GM19324 (cell line): Measurements from ENCODE around the gene ALPL.

Source experiments
- ATAC-seq: cut with Tn5 transposase; IDR thresholded peaks from one replicate; pipeline ENCODE4 v1.9.1; 2021; ENCODE audit warnings: mild to moderate bottlenecking, moderate library complexity; ENCODE audit not compliant: unreplicated experiment, low FRiP score

ALPL gene

DNA sequence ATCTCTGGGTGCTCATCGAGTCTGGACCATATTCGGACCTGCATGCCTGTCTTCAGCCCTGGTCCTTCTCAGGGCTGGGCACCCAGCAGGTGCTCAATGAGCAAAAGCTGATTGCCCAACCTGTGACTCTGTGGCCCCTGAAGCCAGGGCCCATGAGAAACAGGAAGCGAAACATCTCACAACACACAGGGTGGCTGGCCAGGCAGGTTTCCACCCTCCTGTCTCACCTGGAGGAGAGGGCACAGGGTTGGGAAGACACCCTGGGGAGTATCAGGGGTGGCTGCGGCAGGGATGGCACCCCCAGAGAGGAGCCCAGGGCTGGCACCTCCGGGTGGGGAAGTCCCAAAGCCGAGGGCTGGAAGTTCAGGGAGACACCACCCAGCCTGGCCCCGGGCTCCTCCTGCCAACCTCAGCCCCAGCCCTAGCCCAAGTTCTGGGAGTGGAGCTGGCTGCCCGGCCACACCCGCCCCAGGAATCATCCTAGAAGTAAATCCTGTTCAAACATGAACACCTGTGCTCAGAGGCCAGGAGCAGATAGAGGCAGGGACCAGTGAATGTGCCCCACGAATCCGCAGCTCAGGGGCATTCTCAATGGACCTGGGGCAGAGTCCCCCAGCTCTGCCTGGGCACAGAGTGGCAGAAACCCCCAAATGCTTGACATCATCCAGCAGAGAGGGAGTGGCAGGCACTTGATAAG lies 105.3 kb downstream of the ALPL start:
- ATAC-seq: no peak

DNA sequence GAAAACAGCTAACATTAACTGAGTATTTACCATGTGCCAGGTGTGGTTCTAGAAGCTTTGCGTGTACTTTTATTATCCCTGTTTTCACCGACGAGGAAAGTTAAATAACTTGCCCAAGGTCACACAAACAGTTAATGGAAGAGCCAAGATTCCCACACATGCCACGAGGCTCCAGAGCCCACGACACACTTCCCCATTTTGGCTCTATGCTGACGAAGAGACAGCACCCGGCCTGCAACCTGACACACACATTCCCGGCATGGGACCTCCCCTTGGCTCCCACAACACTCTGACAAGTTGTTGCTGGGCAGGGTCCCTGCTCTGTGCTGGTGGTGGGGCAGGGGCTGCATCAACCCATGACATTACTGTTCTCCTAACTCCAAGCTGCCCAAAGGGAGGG lies 107.1 kb downstream of the ALPL start:
- no peak for ATAC-seq

DNA sequence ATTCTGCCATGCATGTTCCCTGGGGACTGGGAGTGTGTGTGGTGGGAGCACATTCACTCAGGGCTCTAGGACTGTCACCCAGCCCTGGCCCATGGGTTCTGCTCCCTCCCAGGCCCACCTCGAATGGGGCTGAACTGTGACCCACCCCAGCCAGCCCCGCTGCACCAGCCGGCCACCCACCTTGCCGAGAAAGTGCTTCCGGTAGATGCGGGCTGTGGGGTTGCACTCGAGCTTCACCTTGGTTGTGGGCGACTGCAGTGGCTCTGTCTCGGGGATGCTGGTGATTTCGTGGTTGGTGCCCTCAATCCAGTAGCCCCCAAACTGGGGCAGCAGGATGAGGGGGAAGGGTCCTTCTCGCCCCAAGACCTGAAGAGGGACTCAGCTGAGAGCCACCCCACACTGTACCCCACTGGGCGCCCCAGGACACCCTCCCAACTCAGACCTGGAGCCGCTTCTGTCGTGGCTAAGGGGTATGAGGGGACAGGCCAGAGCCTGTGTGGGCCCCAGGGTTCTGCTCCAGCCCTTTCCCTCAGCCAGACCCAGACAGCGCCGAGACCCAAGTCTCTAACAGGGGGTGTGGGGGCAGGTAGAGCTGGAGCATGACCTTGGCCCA lies 108.0 kb downstream of the ALPL start:
- ATAC-seq: no peak

DNA sequence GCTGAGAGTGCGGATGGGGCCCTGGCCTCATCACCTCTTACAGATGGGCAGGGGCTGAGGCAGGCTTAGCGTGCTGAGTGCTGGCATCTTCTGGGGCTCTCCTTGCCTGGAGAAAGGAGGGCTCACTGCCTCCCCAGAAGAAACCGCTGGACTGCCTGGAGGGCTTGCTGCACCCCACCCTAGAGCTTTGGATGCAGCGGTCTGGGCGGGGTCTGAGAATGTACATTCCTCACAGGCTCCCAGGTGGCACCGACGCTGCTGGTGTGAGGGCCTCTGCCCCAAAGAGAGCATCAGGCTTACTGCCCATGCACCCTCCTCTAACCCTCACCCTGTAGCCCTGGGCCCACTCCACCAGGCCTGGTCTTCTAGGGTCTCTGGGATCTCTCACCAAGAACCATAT lies 108.8 kb downstream of the ALPL start:
- ATAC-seq: no peak

DNA sequence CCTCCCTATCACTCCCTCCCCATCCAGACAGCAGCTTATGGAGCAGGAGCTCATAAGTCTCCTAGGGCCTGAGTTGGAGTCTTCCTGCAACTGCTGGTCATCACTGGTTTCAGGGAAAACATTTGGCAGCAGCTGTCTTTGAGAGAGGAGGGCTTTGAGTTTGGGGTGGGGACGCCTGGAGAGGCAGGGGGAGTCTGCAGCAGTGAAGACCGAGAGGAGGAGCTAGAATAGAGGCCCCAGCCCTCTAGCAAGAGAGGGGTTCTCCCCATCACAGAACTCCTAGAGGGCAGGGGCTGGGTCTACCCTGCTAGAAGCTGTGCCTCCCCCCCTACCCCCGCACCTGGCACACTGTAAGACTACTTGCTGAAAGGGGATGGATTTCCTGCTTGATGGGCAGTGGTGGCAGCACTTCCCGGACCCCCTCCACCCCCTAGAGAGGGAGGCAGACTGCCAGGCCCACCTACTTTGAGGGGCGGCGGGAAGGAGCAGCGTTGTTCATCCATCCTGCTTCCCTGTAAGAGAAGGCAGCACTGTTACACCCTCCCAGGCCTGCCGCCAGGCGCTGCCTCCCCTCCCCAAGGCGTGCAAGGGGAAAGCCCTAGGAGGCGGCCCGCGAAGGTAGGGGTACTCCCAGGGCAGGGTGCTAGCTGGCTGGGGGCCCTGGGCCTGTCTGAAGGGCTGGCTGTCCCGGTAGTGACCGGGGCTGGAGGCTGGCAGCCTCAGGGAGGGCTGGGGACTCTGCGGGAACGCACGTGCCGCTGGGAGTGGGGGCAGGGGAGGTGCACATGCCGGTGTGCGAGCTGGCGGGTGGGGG lies 109.5 kb downstream of the ALPL start:
- ATAC-seq: no peak

DNA sequence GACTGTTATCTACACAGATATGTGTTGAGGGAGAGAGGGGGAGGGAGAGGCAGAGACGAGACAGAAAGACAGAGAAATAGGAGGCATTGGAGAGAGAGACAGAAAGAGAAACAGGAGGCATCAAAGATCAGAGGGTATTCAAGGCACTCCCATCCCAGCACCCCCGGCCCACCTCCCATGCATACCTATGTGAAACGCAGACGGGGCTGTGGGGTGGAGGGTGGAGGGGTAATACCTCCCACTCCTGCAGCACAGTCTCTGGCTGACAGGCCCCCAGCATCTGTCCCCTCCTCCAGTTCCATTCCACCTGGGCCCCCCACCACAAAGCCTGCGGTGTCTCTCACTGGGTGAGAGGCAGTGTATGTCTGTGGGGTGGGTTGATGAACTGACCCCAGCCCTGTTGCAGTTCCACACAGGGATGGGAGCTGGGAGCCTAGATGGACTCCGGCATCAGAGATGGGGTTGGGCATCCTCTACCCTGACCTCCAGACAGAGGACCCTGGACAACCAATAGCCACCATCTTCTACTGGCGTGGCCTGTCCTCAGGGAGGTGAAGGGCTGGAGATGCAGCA lies 110.2 kb downstream of the ALPL start:
- ATAC-seq: no peak

DNA sequence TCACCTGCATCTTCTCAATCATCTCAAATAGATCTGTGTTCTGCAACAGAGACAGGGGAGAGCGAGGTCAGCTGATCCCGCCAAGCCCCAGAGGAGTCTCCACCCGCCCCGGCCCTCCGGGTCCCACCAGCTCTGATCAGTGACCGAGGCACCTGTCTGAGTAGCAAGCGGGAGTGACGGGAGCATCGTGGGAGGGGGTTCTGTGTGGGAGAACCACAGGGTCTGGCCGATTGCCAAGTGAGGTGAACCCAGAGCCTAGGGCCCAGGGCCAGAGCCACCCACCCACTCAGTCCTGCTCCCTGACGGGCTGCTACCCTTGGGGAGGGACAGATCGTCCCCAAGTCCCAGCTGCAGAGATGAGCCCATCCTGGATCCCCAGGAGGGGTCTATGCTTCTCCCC lies 110.8 kb downstream of the ALPL start:
- ATAC-seq: no peak

DNA sequence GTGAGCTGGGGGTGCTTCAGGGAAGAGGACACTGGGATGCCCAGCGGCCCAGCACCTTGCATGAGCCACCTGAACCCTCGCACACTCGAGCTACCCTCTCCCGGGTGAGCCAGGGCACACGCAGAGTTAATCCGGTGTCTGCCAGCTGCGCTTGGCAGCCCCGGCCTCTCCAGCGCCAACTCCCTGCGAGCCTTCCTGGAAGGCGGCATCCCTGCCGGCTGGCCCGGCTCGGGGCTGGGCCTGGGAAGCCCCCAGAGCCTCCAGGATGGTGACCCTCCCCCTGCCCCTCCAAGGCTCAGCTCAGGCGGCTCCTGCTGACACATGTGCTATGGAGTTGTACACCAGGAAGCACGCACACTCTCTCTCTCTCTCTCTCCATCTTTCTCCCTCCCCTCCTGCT lies 111.3 kb downstream of the ALPL start:
- no peak for ATAC-seq

DNA sequence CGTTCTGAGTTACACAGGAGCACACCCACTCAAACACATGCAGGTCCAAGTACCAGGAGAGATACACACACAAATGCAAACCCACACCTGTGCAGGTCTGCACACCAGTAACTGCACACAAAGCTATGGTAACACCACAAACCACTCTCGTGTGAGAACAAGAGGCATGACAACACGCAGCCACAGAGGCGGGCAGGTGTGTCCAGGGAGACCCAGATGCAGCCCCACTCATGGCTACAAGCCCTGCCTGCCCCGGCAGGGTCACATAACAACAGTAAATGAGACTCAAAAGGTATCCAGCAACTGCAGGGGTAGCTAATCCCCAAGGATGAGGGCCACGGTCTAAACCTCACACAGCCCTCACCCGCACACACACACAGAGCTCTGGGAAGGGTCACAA lies 111.8 kb downstream of the ALPL start:
- no peak for ATAC-seq

DNA sequence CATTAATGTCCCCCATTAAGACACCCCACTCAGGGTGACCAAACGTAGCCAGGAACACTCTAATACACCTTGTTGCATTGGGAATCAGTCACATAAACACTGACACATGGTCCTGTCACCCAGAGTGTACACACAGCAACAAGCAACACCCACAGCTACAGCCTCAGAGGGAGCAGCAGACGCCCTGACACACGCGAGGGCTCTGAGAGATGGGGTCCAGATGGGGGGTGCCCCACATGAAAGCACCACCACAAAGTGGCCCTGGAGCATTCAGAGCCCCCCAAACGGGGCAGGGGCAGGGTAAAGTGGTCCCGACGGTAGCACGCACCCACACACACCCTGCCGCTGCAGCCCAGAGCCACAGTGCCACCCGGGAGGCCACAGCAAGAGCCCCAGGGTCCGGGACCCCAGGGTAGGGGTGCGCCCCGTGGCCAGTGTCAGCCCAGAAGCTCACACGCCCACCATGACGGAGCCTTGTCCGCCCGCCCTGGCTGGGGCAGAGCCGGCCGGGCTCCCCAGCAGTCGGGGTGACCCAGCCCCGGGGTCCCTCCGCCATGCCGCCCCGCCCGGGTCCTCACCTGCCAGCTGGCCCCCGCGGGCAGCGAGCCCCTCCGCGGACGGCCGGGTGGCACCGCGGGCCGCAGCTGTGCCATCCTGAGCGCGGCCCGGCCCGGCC lies 112.7 kb downstream of the ALPL start:
- ATAC-seq: no peak

DNA sequence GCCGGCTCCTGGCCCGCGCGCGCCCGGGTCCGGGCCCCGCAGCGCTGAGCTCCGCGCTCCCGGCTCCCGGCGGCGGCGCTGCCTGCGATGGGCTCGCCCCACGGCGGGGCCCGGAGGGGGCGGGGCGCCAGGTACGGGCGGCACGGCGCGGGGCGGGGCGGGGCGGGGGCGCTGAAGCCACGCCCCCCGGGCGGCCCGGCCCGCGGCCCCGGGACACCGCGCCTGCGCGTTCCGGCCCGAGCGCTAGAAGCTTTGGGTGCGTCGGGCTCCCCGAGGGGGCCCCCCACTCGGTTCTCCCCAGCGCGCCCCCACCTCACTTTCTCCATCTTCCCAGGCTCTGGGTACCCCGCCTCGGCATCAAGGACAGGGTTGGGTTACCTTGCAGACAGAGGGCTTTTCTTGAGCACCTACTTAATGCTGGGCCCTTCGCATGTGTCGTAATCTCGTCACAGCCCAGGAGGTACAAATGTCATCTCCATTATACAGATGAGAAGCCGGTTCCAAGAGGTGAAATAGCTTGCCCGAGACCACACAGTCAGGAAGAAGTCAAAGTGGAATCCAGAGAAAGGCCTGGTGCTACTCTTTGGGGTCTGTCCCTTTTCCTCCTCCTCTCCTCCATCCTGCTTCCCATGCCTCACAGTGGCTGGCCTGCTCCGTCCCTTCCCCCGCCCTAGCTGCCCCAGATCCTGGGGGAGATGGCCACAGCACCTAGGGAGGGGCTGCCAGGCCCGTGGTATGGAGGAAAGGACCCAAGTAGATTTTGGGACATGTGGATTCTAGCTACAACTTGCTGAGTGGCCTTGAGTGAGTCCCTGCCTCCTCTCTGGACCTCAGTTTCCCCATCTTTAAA lies 113.5 kb downstream of the ALPL start:
- ATAC-seq: no peak

DNA sequence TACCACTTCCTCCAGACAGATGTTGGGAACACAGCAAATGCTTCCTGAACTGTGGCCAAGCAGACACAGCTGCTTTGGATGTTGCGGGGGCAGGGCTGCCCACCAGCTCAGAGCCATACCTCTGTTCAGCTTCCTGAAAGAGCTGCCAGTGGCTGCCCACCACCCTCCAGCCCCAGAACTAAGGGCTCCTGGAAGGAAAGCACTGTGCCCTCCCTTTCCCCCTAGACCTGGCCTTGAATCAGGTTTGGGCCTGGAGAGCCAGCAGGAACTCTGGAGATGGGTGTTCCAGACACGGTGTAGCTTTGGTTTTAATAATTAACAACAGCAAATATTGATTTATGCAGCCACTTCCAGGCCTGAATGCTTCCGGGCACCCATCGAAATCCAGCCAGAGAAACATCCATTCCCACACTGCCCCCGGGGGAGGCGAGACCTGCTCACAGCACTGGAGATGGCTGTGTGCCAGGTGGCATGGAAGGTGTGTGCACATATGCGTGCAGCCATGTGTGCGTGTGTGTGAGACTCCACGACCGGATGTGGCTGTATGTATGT lies 114.3 kb downstream of the ALPL start:
- no peak for ATAC-seq

DNA sequence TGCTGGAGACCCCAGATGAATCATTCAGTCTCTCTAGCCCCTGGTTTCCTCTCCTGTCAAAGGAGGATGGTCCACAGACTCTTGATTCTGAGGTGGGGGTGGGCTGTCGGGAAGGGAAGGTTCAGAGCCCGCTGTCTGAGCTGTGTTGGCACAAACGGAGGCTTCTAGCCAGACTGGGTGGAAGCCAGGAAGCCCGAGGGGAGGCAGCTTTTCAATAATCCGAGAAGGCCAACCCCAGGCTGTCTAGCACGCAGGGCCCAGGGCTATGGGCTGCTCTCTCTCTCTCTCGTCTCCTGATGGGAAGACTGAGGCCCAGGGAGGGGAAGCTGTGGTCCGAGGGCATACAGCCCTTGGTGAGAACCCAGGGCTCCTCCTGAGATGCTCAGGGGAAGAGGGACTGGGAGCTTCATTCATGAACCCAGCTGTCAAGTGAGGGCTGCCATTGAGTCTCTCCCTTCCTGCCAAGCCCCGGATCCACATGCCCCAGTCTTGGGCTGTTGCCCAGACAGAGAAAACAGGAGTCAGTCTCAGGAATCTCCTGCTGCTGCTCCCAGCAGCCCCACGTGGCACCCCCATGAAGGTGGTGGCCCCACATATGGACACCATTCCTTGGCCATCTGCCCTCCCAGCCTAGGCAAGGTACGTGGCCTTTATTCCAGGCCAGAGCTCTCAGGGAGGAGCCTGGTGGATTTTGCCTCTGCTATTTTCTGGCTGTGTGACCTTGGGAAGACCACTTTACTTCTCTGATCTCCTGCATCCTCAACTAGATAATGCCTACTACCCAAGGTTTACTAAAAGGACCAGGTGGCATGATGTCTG lies 115.6 kb downstream of the ALPL start:
- no peak for ATAC-seq

DNA sequence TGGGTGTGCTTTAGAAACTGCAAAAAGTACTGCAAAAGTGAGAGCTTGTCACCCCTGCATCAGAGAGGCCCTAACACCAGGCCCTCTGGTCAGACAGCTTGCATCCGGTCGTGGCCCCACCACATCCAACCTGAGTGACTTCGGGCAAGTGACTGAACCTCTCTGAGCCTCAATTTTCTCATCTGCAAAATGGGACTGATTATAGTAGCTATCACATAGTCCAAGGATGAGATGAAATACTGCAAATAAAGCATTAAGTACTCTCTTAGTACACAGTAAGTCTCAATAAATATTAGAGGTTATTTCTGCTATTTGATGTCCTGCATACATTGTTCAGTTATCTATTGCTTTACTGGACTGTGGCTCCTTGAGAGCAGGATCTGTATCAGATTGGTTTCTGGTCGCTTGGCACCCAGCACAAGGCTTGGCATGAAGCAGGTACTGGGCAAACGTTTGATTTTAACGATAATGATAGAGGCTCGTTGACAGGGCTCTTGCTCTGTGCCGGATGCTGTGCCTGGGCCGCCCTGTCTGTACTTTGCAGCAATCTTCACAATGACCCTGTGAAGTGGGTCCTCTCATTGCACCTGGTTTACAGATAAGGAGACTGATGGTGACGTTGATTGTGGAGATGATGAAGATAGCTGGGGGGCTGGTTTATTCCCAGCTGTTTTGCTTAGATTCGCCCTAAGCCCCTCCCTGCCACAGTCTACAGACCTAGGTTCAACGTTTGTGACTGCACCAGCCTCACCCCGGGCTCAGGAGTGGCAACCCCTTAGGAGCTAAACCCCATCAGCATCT lies 116.4 kb downstream of the ALPL start:
- ATAC-seq: no peak

DNA sequence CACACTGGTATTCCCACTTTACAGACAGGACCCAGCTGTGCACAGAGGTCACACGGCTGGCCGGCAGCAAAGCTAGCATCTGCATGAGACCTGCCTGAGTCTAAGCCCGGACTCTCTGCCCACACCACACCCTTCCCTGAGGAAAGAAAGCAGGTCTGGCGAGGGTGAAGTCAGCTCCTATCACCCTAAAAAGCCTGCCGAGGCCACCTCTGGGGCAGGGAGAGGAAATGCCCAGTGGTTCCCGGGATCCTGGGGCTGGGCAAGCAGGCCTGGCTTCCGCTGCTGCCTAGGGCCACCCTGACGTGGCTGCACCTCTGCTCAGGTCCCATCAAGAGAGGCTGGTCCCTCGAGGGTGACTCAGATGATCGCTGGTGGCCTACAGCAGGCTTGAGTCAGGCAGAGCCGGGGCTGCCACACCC lies 117.7 kb downstream of the ALPL start:
- no peak for ATAC-seq
